Inflammatory macrophage treated with lipopolysaccharide for 4 hours (primary cell): ENCODE data around the gene LENG9.

Experiments
- DNase-seq: peaks from one replicate; pipeline ENCODE4 v3.0.0-alpha.2; 2020

Gene LENG9

DNA sequence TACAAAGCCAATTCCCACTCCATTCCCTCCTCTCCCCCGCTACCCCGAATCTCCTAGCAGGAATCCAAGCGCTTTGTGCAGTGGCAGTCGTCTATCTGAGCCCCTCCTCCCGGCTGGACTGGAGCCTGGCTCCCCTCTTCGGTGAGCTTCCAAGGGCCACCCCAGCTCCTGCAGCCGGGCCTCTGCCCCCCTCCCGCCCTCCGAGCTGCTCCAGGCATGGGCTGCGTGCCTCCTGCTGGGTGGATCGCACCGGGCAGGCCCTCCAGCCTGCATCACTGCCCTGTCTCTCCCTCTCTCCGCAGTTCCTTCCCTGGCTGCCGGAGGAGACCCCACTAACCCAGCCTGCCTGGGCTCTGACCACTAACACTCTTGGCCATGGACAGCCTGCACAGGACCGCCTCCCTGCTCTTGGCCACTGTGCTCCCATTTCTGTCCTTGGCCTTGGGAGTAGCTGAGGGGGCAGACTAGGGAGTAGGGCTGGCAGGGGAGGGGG lies 27.5 kb downstream of the LENG9 start:
- DNase-seq: no peak

DNA sequence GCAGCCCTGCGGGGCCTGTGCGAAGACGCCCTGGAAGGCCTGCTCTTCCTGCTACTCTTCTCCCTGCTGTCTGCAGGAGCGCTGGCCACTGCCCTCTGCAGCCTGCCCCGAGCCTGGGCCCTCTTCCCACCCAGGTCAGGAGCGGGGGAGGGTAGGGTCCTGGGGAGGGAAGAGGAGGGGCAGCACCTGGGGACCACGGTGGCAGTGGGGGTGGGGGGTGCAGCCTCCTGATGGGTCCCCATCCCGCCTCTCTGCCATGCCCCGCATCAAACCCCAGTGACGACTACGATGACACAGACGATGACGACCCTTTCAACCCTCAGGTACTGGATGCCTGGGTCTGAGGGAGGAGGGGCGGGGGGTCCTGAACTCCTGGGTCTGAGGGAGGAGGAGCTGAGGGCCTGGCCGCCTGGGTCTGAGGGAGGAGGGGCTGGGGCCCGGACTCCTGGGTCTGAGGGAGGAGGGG lies 28.0 kb downstream of the LENG9 start:
- no peak for DNase-seq

DNA sequence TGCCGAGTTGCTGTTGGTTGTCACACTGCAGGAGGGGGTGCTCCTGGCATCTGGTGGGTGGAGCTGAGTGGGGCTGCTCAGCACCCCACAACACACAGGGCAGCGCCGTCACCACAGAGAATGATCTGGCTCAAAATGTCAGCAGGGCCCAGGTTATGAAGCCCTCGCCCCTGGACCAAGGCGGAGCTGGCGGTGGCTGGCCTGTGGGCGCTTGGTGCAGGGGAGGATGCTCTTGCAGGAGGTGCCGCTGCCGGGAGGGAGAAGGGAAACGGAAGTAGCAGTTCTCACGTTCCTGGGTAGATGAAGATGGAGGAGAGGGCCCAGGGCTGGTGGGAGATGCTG lies 28.7 kb downstream of the LENG9 start:
- DNase-seq: no peak

DNA sequence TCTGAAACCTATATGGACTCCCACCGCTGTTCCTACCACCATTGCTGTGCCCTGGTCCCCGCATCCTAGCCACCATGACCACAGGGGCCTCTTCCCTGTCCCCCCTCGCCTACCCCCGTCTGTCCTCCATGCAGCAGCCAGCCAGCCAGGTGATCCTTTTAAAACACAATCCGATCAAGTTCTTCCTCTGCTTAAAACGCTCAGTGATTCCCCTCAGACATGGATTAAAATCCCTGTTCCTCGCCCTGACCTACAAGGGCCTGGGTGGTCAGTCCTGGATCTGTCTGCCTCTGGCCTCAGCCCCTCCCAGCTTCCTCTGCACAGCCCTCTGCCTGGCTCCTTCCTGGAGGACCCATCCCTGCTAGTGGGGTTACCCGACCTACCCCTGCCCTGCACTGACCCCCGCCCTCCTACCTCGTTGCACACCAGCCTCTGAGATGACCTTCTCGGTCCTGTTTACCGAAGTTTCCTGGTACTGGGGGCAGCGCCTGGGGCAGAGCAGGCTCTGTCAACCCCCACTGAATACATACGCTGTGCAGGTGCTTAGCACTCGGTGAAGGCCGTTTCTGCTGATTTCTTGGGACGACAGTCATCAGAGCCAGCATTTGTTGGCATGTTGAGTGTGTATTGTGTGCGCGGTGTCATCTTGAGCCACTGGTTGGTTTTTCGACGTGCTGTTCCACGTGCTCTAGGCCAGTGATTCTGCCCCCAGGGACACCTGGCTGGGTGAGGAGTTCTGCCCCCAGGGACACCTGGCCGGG lies 29.3 kb downstream of the LENG9 start:
- no peak for DNase-seq

DNA sequence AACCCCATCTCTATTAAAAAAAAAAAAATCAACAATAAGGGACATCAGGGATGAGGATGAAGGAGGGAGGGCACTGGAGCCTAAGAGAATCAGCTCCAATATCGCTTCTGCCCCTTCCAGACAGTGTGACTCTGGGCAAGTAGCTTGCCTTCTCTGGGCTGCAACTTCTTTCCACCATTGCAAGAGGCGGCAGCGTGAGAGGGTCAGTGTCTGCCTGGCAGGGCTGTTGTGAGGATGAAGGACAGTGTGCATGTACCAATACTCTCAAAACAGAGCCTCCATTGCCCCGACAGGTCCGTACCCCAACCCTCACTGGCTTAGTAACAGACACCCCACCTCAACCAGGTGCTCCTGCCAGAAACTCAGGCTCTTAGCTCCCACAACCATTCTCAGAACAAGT lies 29.9 kb downstream of the LENG9 start:
- no peak for DNase-seq

DNA sequence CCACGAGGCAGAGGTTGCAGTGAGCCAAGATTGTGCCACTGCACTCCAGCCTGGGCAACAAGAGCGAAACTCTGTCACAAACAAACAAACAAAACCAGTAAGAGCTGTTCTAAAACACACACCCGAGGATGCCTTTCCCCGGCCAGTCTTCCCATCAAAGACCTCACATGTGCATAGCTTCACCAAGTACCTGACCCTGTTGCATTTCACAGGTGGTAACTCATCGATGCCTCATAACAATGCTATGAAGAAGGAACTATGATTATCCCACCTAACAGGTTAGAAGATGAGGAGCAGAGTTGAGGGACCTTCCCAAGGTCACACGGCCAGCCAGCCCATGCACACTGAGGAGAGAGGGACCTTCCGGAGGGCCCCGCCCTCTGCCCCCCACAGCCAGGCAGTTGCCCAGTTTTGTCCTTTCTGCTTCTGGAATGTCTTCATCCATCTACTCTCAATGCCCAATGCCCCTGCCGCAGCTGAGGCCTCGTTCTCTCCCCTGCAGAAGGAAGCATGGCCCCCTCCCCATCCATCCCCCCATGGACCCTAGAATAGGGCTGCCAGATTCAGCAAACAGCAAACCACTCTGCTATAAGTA lies 31.3 kb downstream of the LENG9 start:
- DNase-seq: no peak

DNA sequence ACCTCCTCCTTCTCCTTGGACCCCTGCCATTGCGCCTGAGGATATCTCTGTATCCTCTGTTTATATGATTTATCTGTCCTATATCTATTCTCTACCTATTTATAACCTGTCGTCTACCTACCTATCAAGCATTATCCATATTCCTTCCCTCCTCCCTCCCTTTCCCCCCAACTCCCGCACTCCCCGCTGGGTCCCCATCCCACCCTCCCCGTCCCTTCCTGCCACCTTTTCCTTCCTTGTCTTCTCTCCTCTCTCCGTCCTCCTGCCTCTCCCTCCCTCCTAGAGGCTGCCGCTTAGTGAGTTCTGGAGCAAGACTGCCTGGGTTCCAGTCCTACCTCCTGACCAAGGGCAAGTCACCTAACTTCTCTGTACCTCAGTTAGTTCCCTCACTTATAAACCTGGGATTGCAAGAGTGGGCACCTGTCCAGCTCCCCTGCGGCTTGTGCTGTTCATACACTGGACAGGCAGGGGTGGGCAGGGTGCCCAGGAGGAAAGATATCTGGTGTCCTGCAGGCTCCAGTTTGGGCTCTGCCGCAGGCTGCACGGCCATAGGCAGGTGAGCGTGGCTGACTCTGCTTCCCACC lies 32.2 kb downstream of the LENG9 start:
- DNase-seq: no peak

DNA sequence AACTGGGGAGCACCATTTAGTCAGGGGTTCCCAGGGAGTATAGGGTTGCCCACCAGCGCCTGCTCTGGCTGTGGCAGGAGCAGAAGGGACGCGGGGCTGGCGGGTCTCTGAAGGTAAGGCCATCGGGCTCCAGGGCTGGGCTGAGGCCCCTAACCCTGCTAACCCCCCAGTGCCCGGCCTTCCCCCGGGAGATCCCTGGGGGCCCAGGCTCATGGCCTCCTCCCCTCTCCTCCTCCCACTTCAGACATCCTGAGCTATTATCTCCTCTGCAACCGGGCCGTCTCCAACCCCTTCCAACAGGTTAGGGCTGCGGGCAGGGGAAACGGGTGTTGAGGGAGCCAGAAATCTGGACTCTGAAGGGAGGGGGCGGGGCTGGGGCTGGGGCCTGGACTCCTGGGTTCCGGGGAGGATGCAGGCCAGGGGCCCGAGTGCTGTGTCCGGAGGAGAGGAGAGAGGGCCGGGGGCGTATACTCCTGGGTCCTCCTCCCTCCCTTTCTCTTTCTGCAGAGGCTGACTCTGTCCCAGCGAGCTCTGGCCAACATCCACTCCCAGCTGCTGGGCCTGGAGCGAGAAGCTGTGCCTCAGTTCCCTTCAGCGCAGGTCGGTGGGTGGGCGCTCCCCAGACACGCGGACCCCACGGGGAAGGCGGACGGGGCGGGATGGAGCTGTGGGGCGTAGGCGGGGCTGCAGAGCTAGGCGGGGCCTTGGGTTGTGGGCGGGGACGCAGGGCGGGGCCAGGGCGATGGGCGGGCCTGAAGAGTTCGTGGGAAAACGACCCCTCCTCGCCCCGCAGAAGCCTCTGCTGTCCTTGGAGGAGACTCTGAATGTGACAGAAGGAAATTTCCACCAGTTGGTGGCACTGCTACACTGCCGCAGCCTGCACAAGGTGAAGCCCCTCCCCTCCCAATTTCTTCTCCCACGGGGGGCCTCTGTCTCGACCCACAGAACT lies 33.0 kb downstream of the LENG9 start:
- peak; percentile 37 for DNase-seq

DNA sequence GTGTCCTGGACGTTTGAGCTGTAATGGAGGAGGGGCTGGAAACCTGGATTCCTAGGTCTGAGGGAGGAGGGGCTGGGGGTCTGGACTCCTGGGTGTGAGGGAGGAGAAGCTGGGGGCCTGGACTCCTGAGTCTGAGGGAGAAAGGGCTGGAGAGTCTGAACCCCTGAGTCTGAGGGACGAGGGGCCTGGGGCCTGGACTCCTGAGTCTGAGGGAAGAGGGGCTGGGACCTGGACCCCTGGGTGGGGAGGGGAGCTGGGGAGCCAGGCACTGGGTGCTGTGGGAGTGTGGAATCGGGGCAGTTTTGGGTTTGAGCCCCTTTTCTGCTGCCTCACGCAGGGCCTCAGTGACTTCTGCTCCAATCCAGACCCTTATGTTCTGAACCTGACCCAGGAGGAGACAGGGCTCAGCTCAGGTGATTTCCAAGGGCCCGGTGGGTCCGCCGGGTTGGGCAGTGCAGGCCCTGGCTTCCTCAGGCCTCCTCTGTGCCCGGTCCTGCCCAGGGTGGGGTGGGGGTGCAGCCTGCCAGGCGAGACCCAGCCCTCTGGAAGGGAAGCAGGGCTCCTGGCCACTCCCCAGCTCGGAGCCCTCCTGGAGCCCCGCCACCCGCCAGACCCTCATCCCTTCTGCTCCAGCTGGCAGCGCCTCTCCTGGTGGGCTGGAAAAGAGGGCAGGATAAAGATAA lies 33.9 kb downstream of the LENG9 start:
- no peak for DNase-seq

DNA sequence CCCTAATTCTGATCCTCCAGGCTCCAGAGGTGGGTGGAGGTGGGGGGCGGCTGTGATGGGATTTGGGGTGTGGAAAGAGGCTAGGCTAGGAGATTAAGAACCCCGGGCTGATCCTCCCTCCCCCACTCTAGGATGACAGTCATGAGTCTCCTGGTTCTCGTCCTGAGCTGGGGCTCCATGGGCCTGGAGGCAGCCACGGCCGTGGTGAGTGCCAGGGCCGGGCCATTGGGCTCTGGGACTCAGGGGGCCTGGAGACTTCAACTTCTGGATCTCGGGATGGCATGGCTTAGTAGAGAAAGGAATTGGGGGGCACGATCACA lies 34.4 kb downstream of the LENG9 start:
- no peak for DNase-seq

DNA sequence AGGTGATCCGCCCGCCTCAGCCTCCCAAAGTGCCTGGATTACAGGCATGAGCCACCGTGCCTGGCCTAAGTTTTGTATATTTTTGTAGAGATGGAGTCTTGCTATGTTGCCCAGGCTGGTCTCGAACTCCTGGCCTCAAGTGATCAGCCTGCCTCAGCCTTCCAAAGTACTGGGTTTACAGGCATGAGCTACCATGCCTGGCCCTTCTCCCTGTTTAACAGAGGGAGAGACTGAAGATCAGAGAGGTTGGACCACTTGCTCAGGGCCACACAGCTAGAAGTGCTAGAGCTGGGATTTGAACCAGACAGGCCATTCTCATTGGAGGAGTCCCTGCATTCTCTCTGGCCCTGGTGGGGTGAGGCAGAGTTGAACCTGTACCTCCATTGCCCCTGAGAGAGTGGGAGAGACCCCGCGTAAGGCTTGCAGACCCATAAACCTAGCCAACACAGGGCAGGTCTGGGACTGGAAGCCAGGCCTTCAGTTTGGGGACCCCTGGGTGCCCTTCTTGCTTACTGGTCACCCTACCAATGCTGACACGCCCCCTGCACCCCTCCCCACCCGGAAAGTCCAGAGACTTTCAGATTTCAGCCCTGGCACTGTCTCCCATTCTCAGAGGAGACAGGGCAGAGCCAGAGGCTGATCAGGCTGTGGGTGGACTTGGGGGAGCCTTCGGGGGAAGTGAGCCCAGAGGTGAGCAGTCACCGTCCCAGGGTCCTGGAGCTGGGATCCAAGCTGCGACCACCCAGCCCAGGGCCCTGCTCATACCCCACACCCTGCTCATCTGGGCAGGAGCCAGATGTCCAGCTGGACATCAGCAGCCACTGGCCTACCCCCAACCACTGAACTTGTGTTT lies 35.0 kb downstream of the LENG9 start:
- no peak for DNase-seq

DNA sequence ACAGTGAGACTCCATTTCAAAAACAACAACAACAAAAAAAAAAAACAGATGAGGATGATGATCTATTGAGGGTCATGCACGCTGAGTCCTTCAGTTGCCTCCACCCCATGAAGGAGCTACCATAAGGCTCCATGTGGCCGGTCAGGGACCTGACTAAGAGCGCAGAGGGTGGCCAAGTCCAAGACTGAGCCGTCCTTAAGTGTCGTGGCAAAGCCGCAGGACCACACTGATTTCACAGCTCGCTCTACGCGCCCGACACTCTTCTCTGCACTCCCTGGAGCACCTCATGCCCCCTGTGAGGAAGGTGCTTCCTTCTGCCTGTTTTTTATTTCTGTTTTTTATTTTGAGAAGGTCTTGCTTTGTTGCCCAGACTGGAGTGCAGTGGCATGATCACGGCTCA lies 36.0 kb downstream of the LENG9 start:
- no peak for DNase-seq

DNA sequence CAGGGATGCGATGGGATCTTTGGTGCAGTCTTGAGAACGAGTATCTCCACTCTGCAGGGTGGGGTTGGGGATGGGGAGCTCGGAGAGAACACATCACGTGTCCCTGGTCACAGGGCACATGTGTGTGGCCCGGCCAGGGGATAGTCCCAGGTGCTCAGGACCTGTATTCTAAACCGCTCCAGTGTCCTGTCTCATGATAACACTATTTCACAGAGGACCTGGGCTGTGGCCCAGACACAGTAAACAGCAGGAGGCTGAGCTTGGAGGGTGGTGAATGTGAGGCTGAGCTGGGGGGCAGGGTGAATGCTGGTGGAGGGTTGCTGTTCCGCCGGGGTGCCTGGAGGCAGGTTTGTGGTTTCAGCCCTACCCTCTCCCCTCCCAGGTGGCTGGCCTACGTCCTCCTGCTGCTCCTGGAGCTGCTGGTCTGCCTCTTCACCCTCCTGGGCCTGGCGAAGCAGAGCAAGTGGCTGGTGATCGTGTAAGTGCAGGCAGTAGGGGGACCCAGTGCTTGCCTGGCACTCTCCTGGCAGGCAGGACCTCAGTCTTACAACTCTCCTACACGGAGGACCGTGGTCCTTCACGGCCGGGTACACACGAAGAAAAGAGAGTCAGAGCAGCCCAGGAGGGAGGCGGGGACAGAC lies 37.2 kb downstream of the LENG9 start:
- DNase-seq: no peak

DNA sequence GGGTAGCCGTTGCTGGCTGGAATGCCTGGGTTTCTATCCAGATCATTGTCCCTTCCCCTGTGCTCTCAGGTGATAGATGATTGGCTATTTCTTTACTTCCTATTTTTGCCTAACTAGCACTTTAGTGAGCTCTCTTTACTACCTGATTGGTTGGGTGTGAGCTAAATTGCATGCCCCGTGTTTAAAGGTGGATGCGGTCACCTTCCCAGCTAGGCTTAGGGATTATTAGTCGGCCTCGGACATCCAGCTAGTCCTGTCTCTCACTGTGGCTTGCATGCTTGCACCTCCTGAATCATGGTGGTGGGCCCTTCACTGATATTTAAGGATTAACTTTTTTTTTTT lies 38.2 kb downstream of the LENG9 start:
- DNase-seq: no peak

DNA sequence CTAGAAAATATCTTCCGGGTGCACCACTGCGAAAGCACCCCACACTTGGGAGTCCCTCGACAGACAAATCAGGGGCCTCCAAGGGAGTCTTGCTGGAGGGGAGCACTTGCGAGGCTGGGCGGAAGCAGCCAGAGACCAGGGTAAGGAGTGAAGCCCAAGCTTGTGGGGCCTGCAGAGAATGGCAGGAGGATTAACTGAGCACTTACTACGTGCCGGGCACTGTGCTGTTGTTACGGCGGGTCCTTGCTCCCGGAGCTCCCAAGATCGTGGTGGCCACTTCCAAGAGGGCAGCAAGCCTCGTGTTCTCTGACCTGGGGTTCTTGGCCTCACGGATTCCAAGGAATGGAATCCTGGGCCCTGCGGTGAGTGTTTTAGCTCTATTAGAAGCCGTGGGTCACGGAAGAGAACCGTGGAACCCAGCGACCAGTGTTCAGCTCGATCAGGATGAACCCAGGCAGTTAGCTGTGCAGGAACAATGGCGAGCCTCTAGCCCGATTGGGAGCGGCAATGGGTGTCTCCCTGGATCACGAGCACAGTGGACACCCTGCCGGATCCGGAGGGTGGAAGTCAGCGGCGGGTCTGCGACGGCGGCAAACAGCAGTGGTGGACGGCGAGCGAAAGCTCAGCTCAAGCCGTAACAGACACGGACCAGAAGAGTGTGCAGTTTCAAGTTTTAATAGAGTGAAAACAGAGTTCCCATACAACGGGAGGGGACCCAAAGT lies 38.8 kb downstream of the LENG9 start:
- DNase-seq: no peak

DNA sequence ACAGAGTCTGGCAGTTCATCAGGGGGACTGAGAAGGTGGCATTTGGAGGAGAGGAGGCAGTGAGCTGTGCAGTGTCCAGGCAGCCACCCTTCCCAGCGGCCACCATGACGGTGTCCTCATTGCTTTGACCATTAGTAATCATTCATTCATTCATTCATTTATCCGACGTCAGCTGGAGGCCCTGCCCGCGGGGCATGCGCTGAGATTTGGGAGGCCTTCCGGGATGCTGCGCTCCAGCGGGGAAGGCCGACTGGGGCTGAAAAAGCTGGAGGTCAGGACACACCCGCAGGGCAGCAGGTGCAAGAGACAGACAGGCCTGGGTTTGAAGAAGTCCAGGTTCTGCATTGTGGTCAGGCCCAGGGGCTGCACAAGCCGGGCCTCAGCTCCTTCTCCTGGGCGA lies 39.4 kb downstream of the LENG9 start:
- DNase-seq: no peak

DNA sequence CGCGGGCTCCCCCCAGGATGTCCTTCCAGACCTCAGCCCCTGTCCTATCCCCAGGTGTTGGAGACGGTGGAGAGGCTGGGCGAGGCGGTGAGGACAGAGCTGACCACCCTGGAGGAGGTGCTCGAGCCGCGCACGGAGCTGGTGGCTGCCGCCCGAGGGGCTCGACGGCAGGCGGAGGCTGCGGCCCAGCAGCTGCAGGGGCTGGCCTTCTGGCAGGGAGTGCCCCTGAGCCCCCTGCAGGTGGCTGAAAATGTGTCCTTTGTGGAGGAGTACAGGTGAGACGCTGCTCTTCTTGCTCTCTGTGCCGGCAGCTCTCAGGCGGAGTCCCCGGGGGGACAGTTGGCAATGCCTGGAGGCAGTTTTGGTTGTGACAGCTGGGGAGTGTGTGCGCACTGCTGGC lies 41.4 kb downstream of the LENG9 start:
- DNase-seq: no peak

DNA sequence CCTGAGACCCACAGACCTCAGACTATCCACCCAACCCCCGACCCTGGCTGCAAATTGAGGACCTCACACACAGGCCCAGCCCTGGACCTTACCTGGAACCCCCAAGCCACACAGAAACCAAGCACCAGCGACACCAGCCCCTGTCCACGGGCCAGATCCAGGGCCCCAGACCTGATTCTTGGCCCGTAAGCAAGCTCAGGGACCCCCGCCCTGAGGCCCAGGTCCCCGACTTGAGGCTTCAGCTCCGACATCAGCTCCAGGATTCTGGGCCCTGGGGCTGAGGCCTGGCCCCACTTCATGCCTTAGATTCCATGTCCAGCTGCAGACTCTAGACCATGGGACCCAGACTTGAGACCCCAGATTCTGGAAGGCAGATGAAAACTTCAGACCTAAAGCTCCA lies 42.1 kb downstream of the LENG9 start:
- no peak for DNase-seq

DNA sequence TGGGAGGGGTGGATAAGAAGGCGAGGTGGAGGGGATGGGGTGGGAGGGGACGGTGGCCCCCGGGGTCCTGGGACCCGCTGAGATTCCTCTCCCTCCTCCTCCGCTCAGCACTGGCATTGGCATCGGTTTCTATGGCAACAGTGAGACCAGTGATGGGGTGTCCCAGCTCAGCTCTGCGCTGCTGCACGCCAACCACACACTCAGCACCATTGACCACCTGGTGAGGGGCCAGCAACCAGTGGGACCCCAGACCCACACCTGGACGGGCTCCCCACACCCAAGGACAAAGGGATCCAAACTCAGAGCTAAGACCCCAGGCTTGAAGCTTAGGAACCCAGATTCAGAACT lies 42.4 kb downstream of the LENG9 start:
- DNase-seq: no peak

DNA sequence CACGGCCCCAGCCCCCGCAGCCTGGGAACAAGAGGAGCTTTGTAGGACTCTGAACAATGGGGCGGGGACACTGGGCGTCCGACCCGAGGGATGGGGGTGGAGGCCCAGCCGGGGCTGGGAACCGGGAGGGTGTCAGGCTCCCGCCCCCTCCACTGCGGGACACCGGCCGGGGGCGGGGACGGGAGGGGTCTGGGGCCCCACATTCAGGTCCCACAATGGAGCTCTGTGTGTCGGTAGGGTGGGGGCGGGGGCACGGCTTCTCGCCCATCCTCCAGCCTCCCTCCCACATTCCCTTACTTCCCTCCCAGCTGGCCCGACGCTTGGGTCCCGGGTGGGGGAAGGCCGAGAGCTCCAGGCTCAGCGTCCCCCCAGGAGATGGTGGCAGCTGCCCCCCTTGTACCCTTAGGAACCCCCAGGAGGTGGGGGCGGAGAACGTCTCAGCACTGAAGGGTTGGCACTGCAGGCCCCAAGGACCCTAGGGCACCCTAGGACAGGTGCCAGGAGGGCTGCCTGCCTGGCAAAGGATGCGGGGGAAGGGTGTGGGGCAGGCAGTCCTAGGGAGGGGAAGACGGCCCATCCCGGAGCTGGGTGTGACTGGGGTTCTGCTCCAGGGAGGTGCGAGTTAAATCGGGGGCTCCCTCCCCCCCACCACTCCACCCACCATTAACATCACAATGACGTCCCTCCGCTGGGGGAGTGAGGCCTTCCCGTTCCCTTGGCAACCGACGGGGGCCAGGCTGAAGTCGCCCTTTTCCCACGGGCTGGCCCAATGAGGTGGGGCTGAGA lies 43.0 kb downstream of the LENG9 start:
- no peak for DNase-seq
